ENCODE results near the gene ARHGEF6.

- TF ChIP-seq CTCF (IDR thresholded peaks at IDR 0.05; ENCODE audit: insufficient read depth, low read depth, low read length) = no peak
- no peak for TF ChIP-seq EZH2 (IDR thresholded peaks at IDR 0.05; ENCODE audit: insufficient read depth, low read length)
Measured at GRCh38 chrX:136822337-136823095, 41.8 kb upstream of the ARHGEF6 start.

Measured in astrocyte (in vitro differentiated cells and primary cell).